PFSK-1 (cell line): ENCODE results near the gene CASP2.

Experiments used
- FOXP2 ChIP-seq: optimal IDR thresholded peaks from 2 replicates; pipeline ENCODE3; 2011; ENCODE audit warnings: borderline replicate concordance, control low read depth, inconsistent platforms; ENCODE audit not compliant: insufficient read depth; ENCODE audit errors: extremely low read length, extremely low read depth
- POLR2AphosphoS5 ChIP-seq: IDR thresholded peaks from 2 replicates; pipeline ENCODE4 v1.6.1; 2012; ENCODE audit warnings: low read depth, mild to moderate bottlenecking, control low read depth, low read length, moderate library complexity
- REST ChIP-seq, 2 experiments: IDR thresholded peaks; 2 replicates each; pipeline versions ENCODE4 v1.6.1 to v1.8.0; 2011 to 2012; ENCODE audit warnings: low read depth in 2 of 2, low read length in 2 of 2, control low read depth in 1 of 2, inconsistent platforms in 1 of 2, mild to moderate bottlenecking in 1 of 2, moderate library complexity in 1 of 2; ENCODE audit not compliant: insufficient read depth in 1 of 2
- SIN3A ChIP-seq: IDR thresholded peaks from 2 replicates; pipeline ENCODE4 v1.6.1; 2012; ENCODE audit warnings: mild to moderate bottlenecking, low read length, moderate library complexity, borderline replicate concordance; ENCODE audit not compliant: insufficient read depth
- TAF1 ChIP-seq: IDR thresholded peaks from 2 replicates; pipeline ENCODE4 v1.6.1; 2012; ENCODE audit warnings: low read length, control low read depth, borderline replicate concordance; ENCODE audit not compliant: insufficient read depth

CASP2 gene

GRCh38 chr7:143325240-143325639 is 37.1 kb downstream of the CASP2 start:
- TF ChIP-seq TAF1 (no peak), SIN3A (no peak), FOXP2 (no peak), POLR2AphosphoS5 (no peak), REST (IDR thresholded peaks at IDR 0.05; ENCODE audit: insufficient read depth in 1 of 2, low read depth in 2 of 2, low read length in 2 of 2) (no peak)

GRCh38 chr7:143327903-143328302 is 39.8 kb downstream of the CASP2 start:
- TF ChIP-seq FOXP2 (no peak), REST (IDR thresholded peaks at IDR 0.05; ENCODE audit: insufficient read depth in 1 of 2, low read depth in 2 of 2, low read length in 2 of 2) (no peak), POLR2AphosphoS5 (no peak), SIN3A (no peak), TAF1 (no peak)

GRCh38 chr7:143329471-143330170 is 41.5 kb downstream of the CASP2 start:
- TF ChIP-seq TAF1 = no peak

GRCh38 chr7:143331179-143331801 is 43.1 kb downstream of the CASP2 start:
- TF ChIP-seq TAF1 (no peak), FOXP2 (no peak), SIN3A (no peak), POLR2AphosphoS5 (no peak), REST (IDR thresholded peaks at IDR 0.05; ENCODE audit: insufficient read depth in 1 of 2, low read depth in 2 of 2, low read length in 2 of 2) (no peak)

GRCh38 chr7:143334244-143334643 is 46.1 kb downstream of the CASP2 start:
- no peak for TF ChIP-seq TAF1
- no peak for TF ChIP-seq REST (IDR thresholded peaks at IDR 0.05; ENCODE audit: insufficient read depth in 1 of 2, low read depth in 2 of 2, low read length in 2 of 2)
- TF ChIP-seq POLR2AphosphoS5 = no peak
- no peak for TF ChIP-seq FOXP2
- no peak for TF ChIP-seq SIN3A
